Measurements from ENCODE around the gene CORO2B.

- TF ChIP-seq, protein P1, sequence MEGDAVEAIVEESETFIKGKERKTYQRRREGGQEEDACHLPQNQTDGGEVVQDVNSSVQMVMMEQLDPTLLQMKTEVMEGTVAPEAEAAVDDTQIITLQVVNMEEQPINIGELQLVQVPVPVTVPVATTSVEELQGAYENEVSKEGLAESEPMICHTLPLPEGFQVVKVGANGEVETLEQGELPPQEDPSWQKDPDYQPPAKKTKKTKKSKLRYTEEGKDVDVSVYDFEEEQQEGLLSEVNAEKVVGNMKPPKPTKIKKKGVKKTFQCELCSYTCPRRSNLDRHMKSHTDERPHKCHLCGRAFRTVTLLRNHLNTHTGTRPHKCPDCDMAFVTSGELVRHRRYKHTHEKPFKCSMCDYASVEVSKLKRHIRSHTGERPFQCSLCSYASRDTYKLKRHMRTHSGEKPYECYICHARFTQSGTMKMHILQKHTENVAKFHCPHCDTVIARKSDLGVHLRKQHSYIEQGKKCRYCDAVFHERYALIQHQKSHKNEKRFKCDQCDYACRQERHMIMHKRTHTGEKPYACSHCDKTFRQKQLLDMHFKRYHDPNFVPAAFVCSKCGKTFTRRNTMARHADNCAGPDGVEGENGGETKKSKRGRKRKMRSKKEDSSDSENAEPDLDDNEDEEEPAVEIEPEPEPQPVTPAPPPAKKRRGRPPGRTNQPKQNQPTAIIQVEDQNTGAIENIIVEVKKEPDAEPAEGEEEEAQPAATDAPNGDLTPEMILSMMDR (IDR thresholded peaks at IDR 0.05; ENCODE audit: insufficient read depth, low read length, poor library complexity, severe bottlenecking): no peak
- TF ChIP-seq EZH2phosphoT487 (conservative IDR thresholded peaks at IDR 0.05; ENCODE audit: low read length): no peak
These were observed 80.0 kb downstream of the CORO2B start for GRCh38 chr15:68658641-68659358.
